ENCODE data around the gene WDFY2.

The WDFY2 gene

DNA sequence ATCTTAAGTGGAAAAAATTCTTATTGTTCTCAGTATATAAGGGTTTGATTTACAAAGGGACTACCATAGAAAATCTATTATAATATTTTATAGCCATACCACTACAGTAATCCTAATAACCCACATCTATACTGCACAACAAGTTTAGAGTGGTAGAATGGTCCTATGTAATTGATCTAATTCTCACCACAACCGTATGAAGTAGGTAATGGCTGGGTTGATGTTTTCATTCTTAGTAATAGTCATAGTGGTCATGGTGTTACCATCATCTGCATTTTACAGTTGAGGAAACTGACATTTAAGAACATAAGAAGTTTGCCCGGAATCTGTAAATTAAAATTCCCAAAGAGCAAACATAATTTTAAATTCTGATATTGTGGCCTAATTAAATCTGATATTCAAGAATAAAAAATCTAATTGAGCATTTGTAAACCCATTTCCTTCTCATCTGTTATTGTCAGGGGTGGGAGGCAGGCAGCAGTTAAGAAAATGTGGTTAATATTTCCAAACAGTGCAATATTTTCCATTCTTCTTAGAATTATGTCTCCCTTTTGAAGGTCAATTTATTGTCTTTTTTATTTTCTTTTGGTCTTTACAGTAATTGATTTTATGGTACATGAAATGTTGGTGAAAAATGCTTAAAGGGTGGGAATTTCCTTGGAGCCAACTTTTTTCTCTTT, 154.1 kb downstream of the WDFY2 start:
- Mint-ChIP-seq H3K27me3 (no peaks in the 10 kb centered on the region), H3K27ac (peak overlapping the region; percentile 66)
- ATAC-seq (replicated peaks), result peak; percentile 93

DNA sequence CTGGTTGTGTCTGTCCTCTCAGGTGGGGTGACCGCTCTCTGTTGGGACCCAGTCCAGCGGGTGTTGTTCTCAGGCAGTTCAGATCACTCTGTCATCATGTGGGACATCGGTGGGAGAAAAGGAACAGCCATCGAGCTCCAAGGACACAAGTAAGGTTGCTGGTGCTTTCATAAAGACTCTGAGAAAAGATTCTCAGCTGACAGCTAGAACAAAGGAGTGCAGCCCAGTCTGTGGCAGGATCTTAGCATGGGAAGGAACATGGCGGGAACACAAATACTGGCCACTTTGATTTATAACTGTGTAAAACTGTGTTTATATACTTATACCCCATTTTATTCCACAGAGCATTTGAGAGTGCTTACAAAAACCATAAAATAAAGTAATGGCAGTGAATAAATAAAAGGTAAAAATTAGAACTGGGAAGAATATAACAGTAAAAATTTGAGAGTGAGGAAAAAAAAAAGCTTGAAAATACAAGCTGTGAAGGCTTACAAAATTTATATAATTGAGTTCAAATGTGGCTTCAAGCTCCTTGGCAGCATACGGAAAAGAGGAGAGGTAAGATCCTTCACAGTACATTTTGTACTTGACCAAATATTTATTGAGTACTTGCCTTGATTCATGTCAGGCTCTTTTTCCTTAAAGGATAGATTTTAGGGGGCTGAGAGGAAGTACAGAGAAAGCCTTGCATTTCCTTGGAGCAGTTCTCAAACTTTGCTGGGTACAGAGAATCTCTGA, 154.9 kb downstream of the WDFY2 start:
- Mint-ChIP-seq H3K36me3 (peaks cover 30 to 49% of the 10 kb centered on the region in 2 donors), H3K4me3 (peak overlapping the region; percentile 6 to 39), H3K27ac (peak overlapping the region; percentile 66), H3K4me1 (peaks cover 10 to 25% of the 10 kb centered on the region in 2 donors), H3K9me3 (no peaks in the 10 kb centered on the region), H3K27me3 (no peaks in the 10 kb centered on the region)
- ATAC-seq (replicated peaks) (no peak), DNase-seq (no peak)

More for the DNA sequence above, 154.1 kb downstream of the WDFY2 start:
- peaks cover 13 to 25% of the 10 kb centered on the region in 2 donors for H3K4me1 Mint-ChIP-seq
- no peaks in the 10 kb centered on the region for H3K9me3 Mint-ChIP-seq
- no peak for DNase-seq
- peaks cover 30 to 49% of the 10 kb centered on the region in 2 donors for H3K36me3 Mint-ChIP-seq
- peak overlapping the region; percentile 6 to 39 for H3K4me3 Mint-ChIP-seq

DNA sequence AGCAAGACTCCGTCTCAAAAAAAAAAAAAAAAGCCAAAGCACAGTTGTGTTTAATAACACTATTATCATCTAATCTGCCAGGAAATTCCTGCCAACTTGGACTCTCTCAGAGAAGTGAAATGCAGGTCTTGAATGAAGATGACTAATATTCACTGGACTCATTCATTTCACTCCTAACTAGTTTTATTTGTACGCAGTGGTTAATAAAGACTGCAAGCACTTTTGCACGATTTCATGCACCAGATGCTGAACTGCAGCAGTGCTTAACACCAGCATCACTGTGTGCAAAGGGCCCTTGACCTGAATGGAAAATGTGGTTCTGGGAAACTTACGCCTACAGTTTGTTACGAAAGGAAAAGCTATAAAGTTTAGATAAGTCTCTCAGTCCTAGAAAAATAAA, 156.4 kb downstream of the WDFY2 start:
- ATAC-seq (replicated peaks) (no peak), DNase-seq (no peak)
- no peaks in the 10 kb centered on the region for H3K9me3 Mint-ChIP-seq
- no peak overlapping the region for H3K4me3 Mint-ChIP-seq
- H3K27me3 Mint-ChIP-seq, result no peaks in the 10 kb centered on the region
- peaks cover 10 to 25% of the 10 kb centered on the region in 2 donors for H3K4me1 Mint-ChIP-seq
- peaks cover 35 to 56% of the 10 kb centered on the region in 2 donors for H3K36me3 Mint-ChIP-seq
- no peak overlapping the region for H3K27ac Mint-ChIP-seq

DNA sequence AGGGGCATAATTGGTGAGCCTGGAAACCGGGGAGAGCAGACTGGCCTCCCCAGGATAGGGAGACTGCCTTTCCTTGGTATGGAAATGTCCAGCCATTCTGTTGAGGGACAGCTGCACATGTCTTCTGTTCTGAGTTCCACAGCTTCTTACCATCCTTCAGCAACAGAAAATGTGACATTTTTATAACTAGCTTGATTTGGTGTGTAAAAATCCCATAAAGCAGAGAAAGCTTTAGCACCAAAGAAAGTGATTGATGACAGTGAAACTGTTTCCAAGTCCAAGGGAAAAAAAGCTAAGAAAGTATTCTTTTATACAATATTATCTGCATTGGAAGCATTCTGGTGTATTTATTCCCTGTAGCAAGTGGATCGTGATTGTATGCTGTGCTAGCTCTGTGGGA, 157.8 kb downstream of the WDFY2 start:
- H3K27me3 Mint-ChIP-seq, result no peaks in the 10 kb centered on the region
- peaks cover 32 to 58% of the 10 kb centered on the region in 2 donors for H3K36me3 Mint-ChIP-seq
- no peaks in the 10 kb centered on the region for H3K9me3 Mint-ChIP-seq
- peaks cover 10 to 25% of the 10 kb centered on the region in 2 donors for H3K4me1 Mint-ChIP-seq
- ATAC-seq (replicated peaks) (no peak), DNase-seq (no peak)
- H3K4me3 Mint-ChIP-seq, result no peak overlapping the region
- H3K27ac Mint-ChIP-seq, result no peak overlapping the region

DNA sequence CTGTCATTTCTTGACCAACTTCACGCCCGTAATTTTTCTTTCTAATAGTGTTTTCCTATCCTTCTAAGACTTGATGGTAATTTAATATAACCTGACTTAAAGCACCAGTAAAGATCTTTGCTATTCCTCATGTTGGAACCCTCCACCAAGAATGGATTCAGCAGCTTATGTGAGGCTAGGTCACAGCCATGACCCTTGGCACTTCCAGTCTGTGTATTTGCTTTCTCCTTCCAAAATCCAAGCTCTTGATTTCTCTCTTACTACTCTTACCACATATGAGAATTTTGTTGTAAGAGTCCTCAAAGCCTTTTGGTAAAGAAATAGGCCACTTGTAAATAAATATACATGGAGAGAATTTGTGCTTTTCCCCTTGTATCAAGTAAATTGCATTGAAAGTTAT, 158.3 kb downstream of the WDFY2 start:
- Mint-ChIP-seq H3K4me1 (peaks cover 8 to 22% of the 10 kb centered on the region in 2 donors), H3K9me3 (no peaks in the 10 kb centered on the region), H3K27me3 (no peaks in the 10 kb centered on the region), H3K36me3 (peaks cover 35 to 61% of the 10 kb centered on the region in 2 donors), H3K27ac (no peak overlapping the region), H3K4me3 (no peak overlapping the region)
- DNase-seq, result no peak
- ATAC-seq (replicated peaks), result no peak

DNA sequence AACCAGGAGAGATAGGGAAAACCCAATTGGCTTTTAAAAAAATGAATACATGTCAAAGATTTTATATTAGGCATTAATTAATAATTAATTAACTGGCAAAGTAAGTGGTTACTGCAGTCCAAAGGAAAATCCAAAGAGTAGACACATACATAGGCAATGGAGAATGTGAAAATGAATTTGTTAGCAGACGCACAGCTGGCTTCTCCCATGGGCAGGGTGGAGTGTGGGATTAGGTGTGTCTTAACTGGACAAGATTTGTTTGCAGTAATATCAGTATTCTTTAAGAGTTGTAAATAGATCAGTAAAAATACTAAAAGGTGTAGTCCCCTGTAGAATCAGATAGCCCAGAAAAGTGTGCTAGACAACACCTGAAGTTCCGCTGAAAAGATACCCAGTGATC, 161.0 kb downstream of the WDFY2 start:
- Mint-ChIP-seq H3K27ac (no peak overlapping the region), H3K27me3 (no peaks in the 10 kb centered on the region), H3K36me3 (peaks cover 30 to 57% of the 10 kb centered on the region in 2 donors), H3K9me3 (peaks cover 0 to 5% of the 10 kb centered on the region in 2 donors), H3K4me1 (peaks cover 2 to 10% of the 10 kb centered on the region in 2 donors), H3K4me3 (no peak overlapping the region)
- DNase-seq, result no peak
- ATAC-seq (replicated peaks), result no peak

DNA sequence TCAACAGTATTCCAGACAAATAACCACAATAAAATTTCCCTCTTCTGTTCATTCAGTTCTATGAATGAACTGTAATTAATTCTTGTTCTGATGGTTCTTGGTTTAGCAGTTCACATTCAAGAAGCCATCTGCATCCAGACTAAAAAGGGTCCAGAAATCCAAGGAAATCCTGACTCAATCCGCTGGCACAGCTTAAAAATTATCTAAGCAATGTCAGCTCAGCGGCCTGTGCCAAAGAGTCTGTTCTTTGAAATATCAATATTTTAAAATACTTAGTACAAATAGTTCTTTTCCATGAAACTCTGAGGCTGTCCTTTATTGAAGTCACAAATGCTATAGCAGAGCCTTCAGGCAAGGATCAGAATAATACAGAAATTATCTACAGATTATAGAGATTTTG, 162.5 kb downstream of the WDFY2 start:
- peaks cover 28 to 55% of the 10 kb centered on the region in 2 donors for H3K36me3 Mint-ChIP-seq

DNA sequence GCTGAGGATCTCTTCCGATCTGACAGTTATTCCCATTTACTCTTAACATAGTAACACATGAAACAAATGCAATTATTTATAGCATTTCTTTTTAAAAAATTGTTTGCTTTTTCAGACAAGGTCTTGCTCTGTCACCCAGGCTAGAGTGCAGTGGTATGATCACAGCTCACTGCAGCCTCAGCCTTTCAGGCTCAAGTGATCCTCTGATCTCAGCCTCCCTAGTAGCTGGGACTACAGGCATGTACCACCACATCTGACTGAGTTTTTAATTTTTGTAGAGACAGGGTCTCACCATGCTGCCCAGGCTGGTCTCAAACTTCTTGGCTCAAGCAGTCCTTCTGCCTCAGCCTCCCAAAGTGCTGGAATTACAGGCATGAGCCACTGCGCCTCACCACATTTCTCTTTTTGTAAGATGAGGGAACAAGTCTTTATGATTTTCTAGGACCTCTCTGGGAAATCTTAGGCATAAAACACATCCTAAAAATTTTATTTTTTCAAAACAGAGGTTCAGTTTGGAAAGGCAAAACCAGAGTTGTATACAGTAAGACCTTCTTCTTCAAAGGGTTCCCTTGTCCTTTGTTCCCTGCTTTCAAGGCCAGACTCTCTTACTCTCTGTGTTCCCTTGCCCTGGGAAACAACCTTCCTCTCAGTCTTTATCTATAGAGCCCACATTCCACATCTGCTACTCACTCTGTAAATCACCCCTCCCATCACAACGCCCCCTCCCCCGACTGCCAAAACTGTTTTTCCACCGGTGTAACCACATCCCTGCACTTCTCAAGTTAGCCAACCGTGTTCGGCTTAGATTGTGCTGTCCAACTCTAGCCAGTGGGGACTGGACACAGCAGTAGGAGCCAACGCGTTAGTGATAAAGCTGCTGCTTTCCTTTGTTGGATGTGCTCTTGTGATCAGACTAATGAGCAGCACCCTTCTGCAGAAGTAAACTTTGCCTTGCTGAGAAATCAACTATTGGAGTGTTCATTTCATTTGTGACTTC, 163.5 kb downstream of the WDFY2 start:
- peaks cover 0 to 5% of the 10 kb centered on the region in 2 donors for H3K9me3 Mint-ChIP-seq
- peaks cover 35 to 58% of the 10 kb centered on the region in 2 donors for H3K36me3 Mint-ChIP-seq
- ATAC-seq (replicated peaks), result no peak
- H3K4me3 Mint-ChIP-seq, result no peak overlapping the region
- no peak for DNase-seq
- H3K4me1 Mint-ChIP-seq, result no peaks in the 10 kb centered on the region
- no peaks in the 10 kb centered on the region for H3K27me3 Mint-ChIP-seq
- no peak overlapping the region for H3K27ac Mint-ChIP-seq

More for the DNA sequence above, 162.5 kb downstream of the WDFY2 start:
- H3K9me3 Mint-ChIP-seq, result peaks cover 0 to 5% of the 10 kb centered on the region in 2 donors
- no peaks in the 10 kb centered on the region for H3K4me1 Mint-ChIP-seq
- no peak for ATAC-seq (replicated peaks)
- H3K4me3 Mint-ChIP-seq, result no peak overlapping the region
- H3K27ac Mint-ChIP-seq, result no peak overlapping the region
- DNase-seq, result no peak
- H3K27me3 Mint-ChIP-seq, result no peaks in the 10 kb centered on the region

DNA sequence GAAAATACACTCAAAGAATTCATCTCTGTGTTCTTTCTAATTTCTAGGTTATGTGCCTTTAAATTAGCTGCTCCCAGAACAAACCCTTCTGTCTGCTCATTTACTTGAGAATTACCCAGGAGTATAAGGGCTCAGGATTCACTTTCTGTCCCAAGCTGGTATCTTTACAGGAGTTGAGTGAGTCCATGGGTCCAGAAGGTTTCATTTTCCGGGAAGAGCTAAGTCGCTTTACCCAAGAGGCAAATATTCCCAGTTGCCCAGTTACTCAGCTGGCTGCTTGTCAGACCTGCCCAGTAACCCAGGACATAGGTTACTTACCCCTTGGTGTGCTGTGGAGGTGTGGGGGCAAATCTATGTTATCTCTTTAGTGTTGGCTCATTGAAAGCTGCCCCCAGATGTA, 172.4 kb downstream of the WDFY2 start:
- Mint-ChIP-seq H3K9me3 (no peaks in the 10 kb centered on the region), H3K27me3 (no peaks in the 10 kb centered on the region), H3K27ac (no peak overlapping the region), H3K36me3 (peaks cover 37 to 53% of the 10 kb centered on the region in 2 donors), H3K4me3 (no peak overlapping the region), H3K4me1 (peaks cover 2 to 3% of the 10 kb centered on the region in 2 donors)
- ATAC-seq (replicated peaks) (no peak), DNase-seq (no peak)

DNA sequence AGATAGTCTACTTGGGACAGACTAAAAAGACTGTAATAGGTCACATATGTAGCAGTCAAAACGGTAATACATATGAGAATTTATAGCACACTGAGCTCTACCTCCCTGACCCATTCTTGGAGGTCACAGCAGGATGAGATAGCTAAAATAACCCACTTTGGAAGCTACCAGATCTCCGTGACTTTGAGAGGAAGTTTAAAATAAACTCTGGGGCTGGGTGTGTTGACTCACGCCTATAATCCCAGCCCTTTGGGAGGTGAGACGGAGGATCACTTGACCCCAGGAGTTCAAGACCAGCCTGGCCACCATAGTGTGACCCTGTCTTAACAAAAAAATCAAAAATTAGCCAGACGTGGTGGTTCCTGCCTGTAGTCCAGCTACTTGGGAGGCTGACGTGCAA, 174.4 kb downstream of the WDFY2 start:
- Mint-ChIP-seq H3K9me3 (no peaks in the 10 kb centered on the region), H3K4me3 (no peak overlapping the region), H3K36me3 (peaks cover 33 to 57% of the 10 kb centered on the region in 2 donors), H3K27me3 (no peaks in the 10 kb centered on the region), H3K4me1 (peaks cover 16 to 21% of the 10 kb centered on the region in 2 donors), H3K27ac (no peak overlapping the region)
- no peak for ATAC-seq (replicated peaks)
- no peak for DNase-seq

DNA sequence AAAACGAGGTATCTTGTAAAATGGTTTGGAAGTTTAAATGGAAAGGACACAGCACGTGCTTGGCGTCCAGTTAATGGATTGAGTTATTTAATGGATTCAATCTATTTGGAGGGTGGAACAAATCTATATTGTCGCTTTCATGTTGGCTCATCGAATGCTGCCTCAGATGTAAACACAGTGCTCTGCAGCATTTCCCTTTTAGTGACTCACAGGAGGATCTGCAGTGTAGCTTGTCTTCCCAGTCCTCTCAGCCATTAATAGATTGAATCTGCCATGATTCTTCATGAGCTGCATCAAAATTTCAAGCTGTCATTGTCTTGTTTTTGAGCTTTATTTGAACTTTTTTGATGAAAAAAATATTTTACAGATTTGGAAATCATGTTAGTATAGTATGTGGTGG, 175.0 kb downstream of the WDFY2 start:
- H3K27ac Mint-ChIP-seq, result no peak overlapping the region
- no peak overlapping the region for H3K4me3 Mint-ChIP-seq
- H3K36me3 Mint-ChIP-seq, result peaks cover 31 to 54% of the 10 kb centered on the region in 2 donors
- no peaks in the 10 kb centered on the region for H3K9me3 Mint-ChIP-seq
- H3K4me1 Mint-ChIP-seq, result peaks cover 20 to 26% of the 10 kb centered on the region in 2 donors
- DNase-seq (no peak), ATAC-seq (replicated peaks) (no peak)
- H3K27me3 Mint-ChIP-seq, result no peaks in the 10 kb centered on the region

DNA sequence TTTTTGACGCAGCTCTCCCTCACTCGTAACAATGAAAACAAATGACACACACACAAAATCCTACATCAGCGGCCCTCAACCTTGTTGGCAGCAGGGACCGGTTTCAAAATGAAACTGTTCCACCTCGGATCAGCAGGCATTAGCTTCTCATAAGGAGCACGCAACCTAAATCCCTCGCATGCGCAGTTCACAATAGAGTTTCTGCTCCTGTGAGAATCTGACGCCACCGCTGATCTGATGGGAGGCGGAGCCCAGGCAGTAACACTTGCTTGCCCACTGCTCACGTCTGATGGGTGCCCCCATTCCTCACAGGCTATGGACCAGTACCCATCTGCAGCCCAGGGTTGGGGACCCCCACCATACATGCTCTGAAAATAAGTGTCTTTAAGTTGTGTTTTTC, 176.3 kb downstream of the WDFY2 start:
- Mint-ChIP-seq H3K36me3 (peaks cover 31 to 51% of the 10 kb centered on the region in 2 donors), H3K4me1 (peaks cover 32 to 40% of the 10 kb centered on the region in 2 donors), H3K9me3 (no peaks in the 10 kb centered on the region), H3K4me3 (no peak overlapping the region), H3K27me3 (no peaks in the 10 kb centered on the region), H3K27ac (peak overlapping the region; percentile 20)
- no peak for ATAC-seq (replicated peaks)
- no peak for DNase-seq

DNA sequence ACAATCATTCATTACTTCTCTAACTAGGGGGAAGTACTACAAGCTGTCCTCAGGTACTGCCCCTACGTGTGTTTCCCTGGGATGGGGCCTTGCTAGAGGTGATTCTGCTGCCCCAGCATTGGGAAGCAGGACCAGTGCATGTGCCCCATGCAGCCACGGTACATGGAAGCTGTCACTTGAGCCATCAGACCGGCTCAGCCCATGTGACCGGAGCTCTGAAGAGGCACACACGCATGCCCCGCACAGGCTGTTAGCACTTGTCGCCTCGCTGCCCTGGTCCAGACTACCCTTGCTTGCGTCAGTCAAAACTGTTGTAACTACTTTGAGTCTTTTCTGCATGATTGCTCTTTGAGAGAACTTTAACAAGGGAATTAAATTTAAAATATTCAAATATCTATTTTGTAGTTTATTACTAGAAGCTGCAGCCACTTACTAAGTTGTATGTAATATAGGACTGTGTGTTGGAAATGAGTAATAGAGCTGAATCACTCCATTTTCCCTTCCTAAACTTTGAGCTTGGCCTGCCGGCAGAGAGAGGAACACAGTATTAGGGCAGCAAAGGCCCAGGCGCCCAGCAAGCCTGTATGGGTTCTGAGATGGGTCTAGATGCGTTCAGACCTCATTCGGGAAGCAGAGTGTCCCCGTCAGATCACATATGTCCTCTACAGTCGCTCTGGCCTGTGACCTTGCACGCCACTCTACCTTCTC, 177.5 kb downstream of the WDFY2 start:
- H3K27ac Mint-ChIP-seq, result peak overlapping the region; percentile 57
- ATAC-seq (replicated peaks), result no peak
- no peak for DNase-seq
- peaks cover 30 to 49% of the 10 kb centered on the region in 2 donors for H3K36me3 Mint-ChIP-seq
- H3K27me3 Mint-ChIP-seq, result no peaks in the 10 kb centered on the region
- no peaks in the 10 kb centered on the region for H3K9me3 Mint-ChIP-seq
- H3K4me3 Mint-ChIP-seq, result no peak overlapping the region
- H3K4me1 Mint-ChIP-seq, result peaks cover 36 to 49% of the 10 kb centered on the region in 2 donors
